ENCODE results near the gene SORL1. TPM values are rescaled to one million over a fixed set of nuclear protein-coding genes. Genes with fewer than 3 reads are reported as not detected.

Gene SORL1
- total RNA-seq, 1 donor from 2014 or later, result 7.1 TPM

DNA sequence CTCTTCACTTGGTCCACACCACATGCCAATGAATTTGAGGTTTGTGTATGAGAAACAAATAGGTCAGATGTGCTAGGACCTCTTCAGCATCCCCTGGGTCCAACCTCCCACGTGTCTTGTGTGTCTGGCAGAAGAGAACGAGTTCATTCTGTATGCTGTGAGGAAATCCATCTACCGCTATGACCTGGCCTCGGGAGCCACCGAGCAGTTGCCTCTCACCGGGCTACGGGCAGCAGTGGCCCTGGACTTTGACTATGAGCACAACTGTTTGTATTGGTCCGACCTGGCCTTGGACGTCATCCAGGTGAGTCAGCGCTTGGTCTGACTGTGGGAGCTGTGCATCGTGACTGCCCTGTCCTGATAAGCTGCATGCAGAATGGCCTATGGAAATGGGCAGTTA, 101.7 kb downstream of the SORL1 start:
- peaks cover 3% of the 10 kb centered on the region for H3K36me3 ChIP-seq
- intact Hi-C loops (cut with micrococcal nuclease), result no loop called here

DNA sequence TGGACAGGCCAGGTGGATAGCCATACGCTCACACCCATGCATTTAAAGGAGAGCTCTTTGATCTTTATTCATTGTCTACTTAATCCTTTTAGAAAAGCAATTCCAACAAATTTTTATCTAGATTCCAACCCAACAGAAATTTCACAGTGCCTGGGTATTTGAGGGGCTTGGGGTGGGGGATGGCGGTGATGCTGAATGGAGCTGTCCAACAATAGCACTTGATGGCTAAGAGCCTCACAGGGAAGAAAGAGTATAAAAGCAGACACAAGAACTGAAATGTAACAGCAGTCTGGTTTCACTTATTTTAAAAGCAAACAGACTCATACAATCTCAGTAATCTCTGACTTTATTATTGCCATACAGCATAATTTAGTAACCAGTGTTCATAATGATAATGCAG, 102.4 kb downstream of the SORL1 start:
- Histone ChIP-seq H3K27me3 (ENCODE audit: low read depth) (no peaks in the 10 kb centered on the region), H3K27ac (replicated peaks) (no peak overlapping the region), H3K4me1 (no peaks in the 10 kb centered on the region), H3K4me3 (no peak overlapping the region), H3K36me3 (peaks cover 3% of the 10 kb centered on the region), H3K9me3 (replicated peaks) (no peaks in the 10 kb centered on the region)
- intact Hi-C loops (cut with micrococcal nuclease), result no loop called here
- no peak for DNase-seq
- TF ChIP-seq, protein P1, sequence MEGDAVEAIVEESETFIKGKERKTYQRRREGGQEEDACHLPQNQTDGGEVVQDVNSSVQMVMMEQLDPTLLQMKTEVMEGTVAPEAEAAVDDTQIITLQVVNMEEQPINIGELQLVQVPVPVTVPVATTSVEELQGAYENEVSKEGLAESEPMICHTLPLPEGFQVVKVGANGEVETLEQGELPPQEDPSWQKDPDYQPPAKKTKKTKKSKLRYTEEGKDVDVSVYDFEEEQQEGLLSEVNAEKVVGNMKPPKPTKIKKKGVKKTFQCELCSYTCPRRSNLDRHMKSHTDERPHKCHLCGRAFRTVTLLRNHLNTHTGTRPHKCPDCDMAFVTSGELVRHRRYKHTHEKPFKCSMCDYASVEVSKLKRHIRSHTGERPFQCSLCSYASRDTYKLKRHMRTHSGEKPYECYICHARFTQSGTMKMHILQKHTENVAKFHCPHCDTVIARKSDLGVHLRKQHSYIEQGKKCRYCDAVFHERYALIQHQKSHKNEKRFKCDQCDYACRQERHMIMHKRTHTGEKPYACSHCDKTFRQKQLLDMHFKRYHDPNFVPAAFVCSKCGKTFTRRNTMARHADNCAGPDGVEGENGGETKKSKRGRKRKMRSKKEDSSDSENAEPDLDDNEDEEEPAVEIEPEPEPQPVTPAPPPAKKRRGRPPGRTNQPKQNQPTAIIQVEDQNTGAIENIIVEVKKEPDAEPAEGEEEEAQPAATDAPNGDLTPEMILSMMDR (IDR thresholded peaks at IDR 0.05; ENCODE audit: borderline replicate concordance), result no peak

More for the DNA sequence above, 101.7 kb downstream of the SORL1 start:
- TF ChIP-seq, protein P1 (IDR thresholded peaks at IDR 0.05; ENCODE audit: borderline replicate concordance), result no peak
- H3K27ac ChIP-seq (replicated peaks), result no peak overlapping the region
- no peaks in the 10 kb centered on the region for H3K4me1 ChIP-seq
- no peaks in the 10 kb centered on the region for H3K9me3 ChIP-seq (replicated peaks)
- no peaks in the 10 kb centered on the region for H3K27me3 ChIP-seq (ENCODE audit: low read depth)
- DNase-seq, result no peak
- H3K4me3 ChIP-seq, result no peak overlapping the region

DNA sequence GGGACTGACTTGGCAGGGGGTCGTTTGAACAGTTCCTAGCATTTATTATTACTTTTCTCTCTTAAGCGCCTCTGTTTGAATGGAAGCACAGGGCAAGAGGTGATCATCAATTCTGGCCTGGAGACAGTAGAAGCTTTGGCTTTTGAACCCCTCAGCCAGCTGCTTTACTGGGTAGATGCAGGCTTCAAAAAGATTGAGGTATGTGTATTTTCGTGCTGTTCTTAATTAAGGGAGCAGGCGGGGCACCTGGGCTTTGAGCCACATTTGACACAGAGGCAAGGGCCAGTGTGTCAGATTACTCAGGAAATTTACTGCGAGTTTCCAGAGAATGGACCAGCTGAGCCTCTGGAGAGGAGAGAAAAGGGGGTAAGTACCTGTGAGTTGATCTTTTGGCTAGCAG, 103.0 kb downstream of the SORL1 start:
- Histone ChIP-seq H3K9me3 (replicated peaks) (no peaks in the 10 kb centered on the region), H3K36me3 (peaks cover 3% of the 10 kb centered on the region), H3K27ac (replicated peaks) (no peak overlapping the region), H3K4me1 (no peaks in the 10 kb centered on the region), H3K27me3 (ENCODE audit: low read depth) (no peaks in the 10 kb centered on the region), H3K4me3 (no peak overlapping the region)
- intact Hi-C loops (cut with micrococcal nuclease), result no loop called here
- TF ChIP-seq, protein P1 (IDR thresholded peaks at IDR 0.05; ENCODE audit: borderline replicate concordance), result no peak
- no peak for DNase-seq

DNA sequence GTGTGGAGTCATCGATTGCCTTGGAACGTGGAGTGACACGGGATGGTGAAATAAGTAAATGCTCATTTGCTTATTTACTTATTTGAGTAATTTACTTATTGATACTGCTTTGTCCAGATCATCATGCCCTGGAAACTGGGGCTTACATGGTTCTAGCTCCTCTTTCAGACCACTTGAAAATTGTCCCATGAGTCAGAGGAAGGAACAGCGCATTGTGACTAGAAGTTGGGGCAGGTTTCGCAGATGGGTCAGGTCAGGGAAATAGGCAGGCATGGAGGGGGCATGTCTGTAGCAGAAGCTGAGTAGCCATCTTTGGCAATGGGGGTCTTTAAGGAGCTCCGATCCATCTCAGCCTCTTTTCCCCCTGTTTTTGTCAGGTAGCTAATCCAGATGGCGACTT, 104.8 kb downstream of the SORL1 start:
- H3K4me1 ChIP-seq, result peaks cover 1% of the 10 kb centered on the region
- no peak overlapping the region for H3K4me3 ChIP-seq
- H3K36me3 ChIP-seq, result peaks cover 3% of the 10 kb centered on the region
- H3K9me3 ChIP-seq (replicated peaks), result no peaks in the 10 kb centered on the region
- no peak for DNase-seq
- H3K27me3 ChIP-seq (ENCODE audit: low read depth), result no peaks in the 10 kb centered on the region
- H3K27ac ChIP-seq (replicated peaks), result no peak overlapping the region
- intact Hi-C loops (cut with micrococcal nuclease), result no loop called here
- TF ChIP-seq, protein P1 (IDR thresholded peaks at IDR 0.05; ENCODE audit: borderline replicate concordance), result no peak

DNA sequence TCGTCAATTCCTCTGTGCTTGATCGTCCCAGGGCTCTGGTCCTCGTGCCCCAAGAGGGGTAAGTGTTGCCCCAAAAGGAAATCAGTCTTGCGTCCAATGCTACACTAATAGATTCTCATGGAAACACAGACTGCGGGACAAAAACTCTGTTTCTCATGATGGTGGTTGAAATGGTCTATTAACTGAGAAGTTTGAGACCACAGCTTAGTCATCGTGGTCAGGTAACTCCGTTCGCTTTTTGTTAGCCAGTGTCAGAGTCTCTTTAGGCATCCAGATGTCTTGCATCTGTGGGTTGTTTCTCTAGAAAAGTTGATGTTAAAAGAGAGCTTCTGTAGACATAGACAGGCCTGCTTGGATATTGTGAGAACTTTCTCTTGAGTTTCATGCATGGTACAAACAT, 105.2 kb downstream of the SORL1 start:
- Histone ChIP-seq H3K9me3 (replicated peaks) (no peaks in the 10 kb centered on the region), H3K4me3 (no peak overlapping the region), H3K27me3 (ENCODE audit: low read depth) (no peaks in the 10 kb centered on the region), H3K36me3 (peaks cover 3% of the 10 kb centered on the region), H3K4me1 (peaks cover 4% of the 10 kb centered on the region), H3K27ac (replicated peaks) (no peak overlapping the region)
- DNase-seq, result no peak
- TF ChIP-seq, protein P1 (IDR thresholded peaks at IDR 0.05; ENCODE audit: borderline replicate concordance), result no peak
- intact Hi-C loops (cut with micrococcal nuclease), result no loop called here
